Measurements from ENCODE around the gene SMTN.

The SMTN gene

DNA sequence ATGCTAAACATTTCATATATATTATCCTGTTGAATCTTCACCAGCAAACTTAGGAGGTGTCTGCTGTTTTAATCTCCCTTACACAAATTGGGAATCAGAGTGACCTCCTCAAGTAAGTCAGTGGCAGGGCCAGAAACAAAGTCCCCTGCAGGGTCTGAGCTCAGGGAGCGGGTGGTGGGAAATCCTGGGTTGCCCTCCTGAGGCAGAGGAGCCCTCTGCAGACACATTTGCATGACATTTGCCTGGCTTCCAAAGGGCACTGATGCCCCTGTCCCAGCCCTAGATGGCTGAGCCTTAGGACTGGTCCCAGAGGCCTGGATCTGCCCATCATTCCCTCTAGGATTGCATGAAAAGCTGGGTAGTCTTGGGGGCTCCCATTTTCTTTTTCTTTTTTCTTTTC is 39.5 kb downstream of the SMTN start:
- no peak for DNase-seq
- in situ Hi-C loops (cut with HindIII; ENCODE audit: low pct_ligation_motif_present, low pct_unique_long_range_greater_than_20kb, low sequenced_read_pairs) = no loop called here

GRCh38 chr22:31121403-31121802 is 40.3 kb downstream of the SMTN start:
- no peak for DNase-seq
- in situ Hi-C loops (cut with HindIII; ENCODE audit: low pct_ligation_motif_present, low pct_unique_long_range_greater_than_20kb, low sequenced_read_pairs) = no loop called here

DNA sequence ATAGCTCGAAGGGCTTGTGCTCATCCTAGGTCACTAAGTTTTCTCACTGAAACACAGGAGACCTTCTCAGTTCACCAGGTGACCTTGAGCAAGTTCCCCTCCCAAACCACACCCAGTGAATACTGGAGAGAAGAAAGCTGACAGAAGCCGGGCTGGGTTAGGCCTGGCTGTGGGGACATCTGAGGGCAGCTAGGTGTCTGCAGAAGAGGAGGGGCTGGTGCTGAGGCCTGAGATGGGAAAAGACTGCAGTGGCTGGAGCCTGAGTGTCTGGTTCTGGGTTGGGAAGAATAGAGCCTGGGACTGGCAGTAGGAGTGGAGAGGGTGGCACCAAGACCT is 41.0 kb downstream of the SMTN start:
- in situ Hi-C loops (cut with HindIII; ENCODE audit: low pct_ligation_motif_present, low pct_unique_long_range_greater_than_20kb, low sequenced_read_pairs) = no loop called here
- DNase-seq = no peak

- peak; percentile 55 for DNase-seq
- in situ Hi-C loops (cut with HindIII; ENCODE audit: low pct_ligation_motif_present, low pct_unique_long_range_greater_than_20kb, low sequenced_read_pairs) = no loop called here
Measured at GRCh38 chr22:31122532-31123291, 41.6 kb downstream of the SMTN start, which contains the start of gene INPP5J. TSS of gene INPP5J (plus strand) at chr22:31122966. CDS start at chr22:31123015, 49 bp downstream.

DNA sequence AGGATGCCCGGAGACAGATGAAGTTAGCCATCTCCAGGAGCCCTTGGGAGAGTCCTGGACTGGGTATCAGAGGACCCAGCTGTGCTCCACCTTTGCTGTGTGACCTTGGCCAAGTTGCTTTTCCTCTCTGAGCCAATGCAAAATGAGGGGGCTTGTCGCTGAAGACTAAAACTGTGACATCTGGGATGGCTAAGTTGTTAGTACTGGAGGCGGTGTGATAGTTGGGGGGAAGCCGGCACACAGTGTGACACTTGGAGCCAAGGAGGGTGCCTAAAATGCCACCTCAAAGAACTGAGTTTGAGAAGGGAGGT is 42.1 kb downstream of the SMTN start:
- in situ Hi-C loops (cut with HindIII; ENCODE audit: low pct_ligation_motif_present, low pct_unique_long_range_greater_than_20kb, low sequenced_read_pairs) = no loop called here

DNA sequence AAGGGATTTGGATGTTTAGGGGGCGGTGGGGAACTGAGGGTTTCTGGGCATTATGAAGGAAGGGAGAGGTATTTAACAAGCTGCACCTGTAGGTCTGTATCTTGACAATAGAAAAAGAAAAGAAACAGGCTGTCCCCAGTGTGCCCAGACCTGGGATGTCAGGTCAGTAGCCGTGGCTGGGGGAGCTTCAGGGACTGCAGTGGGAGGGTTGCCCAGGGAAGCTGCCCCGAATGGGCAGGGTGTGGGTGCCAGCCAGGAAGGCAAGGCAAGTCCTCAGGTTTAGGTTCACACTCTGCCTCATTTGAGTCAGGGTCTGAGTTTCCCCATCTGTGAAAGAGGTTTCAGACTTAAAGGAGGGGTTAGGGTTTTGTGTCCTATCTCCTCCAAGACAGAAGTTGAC is 43.2 kb downstream of the SMTN start:
- in situ Hi-C loops (cut with HindIII; ENCODE audit: low pct_ligation_motif_present, low pct_unique_long_range_greater_than_20kb, low sequenced_read_pairs) = no loop called here
- no peak for DNase-seq

More for the DNA sequence above, 42.1 kb downstream of the SMTN start:
- no peak for DNase-seq

DNA sequence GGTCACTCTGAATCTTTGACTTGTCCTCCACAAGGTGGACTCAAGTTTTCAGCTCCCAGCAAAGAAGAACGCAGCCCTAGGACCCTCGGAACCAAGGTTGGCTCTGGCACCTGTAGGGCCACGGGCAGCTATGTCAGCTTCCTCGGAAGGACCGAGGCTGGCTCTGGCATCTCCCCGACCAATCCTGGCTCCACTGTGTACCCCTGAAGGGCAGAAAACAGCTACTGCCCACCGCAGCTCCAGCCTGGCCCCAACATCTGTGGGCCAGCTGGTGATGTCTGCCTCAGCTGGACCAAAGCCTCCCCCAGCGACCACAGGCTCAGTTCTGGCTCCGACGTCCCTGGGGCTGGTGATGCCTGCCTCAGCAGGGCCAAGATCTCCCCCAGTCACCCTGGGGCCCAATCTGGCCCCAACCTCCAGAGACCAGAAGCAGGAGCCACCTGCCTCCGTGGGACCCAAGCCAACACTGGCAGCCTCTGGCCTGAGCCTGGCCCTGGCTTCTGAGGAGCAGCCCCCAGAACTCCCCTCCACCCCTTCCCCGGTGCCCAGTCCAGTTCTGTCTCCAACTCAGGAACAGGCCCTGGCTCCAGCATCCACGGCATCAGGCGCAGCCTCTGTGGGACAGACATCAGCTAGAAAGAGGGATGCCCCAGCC is 43.8 kb downstream of the SMTN start:
- in situ Hi-C loops (cut with HindIII; ENCODE audit: low pct_ligation_motif_present, low pct_unique_long_range_greater_than_20kb, low sequenced_read_pairs) = no loop called here
- no peak for DNase-seq

DNA sequence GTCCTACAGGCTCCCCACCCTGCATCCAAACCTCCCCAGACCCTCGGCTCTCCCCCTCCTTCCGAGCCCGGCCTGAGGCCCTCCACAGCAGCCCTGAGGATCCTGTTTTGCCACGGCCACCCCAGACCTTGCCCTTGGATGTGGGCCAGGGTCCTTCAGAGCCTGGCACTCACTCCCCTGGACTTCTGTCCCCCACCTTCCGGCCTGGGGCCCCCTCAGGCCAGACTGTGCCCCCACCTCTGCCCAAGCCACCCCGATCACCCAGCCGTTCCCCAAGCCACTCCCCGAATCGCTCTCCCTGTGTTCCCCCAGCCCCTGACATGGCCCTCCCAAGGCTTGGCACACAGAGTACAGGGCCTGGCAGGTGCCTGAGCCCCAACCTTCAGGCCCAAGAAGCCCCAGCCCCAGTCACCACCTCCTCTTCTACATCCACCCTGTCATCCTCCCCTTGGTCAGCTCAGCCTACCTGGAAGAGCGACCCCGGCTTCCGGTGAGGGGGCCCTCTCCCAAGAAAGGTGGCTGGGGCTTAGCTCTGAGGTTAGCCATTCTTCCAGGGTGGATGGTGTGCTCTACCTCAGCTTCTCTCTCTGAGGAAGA is 44.5 kb downstream of the SMTN start:
- in situ Hi-C loops (cut with HindIII; ENCODE audit: low pct_ligation_motif_present, low pct_unique_long_range_greater_than_20kb, low sequenced_read_pairs) = no loop called here
- no peak for DNase-seq

DNA sequence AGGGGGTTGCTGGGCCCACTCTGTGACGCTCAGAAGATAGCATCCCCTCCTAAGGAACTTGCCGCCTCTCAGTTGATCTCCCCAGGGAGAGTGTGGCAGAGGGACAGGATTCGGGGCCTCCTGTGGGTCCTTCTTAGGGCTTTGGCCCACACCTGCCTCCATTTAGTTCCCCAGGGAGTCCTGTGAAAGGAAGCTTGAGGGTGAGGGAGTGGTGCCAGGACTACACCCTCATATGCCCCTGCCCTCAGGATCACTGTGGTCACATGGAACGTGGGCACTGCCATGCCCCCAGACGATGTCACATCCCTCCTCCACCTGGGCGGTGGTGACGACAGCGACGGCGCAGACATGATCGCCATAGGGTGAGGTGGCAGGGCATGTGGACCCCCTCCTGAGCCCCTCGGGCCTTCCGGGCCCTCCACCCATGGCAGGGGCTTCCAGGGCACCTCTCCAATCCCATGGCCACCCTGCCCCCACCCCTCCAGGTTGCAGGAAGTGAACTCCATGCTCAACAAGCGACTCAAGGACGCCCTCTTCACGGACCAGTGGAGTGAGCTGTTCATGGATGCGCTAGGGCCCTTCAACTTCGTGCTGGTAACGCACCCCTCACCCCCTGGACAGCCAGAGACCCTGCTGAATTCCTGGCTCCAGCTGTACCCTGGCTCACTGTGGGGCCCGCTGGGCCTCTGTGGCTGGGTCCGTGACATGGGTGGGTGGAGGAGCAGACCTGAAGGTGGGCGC is 45.2 kb downstream of the SMTN start:
- in situ Hi-C loops (cut with HindIII; ENCODE audit: low pct_ligation_motif_present, low pct_unique_long_range_greater_than_20kb, low sequenced_read_pairs) = no loop called here
- no peak for DNase-seq

DNA sequence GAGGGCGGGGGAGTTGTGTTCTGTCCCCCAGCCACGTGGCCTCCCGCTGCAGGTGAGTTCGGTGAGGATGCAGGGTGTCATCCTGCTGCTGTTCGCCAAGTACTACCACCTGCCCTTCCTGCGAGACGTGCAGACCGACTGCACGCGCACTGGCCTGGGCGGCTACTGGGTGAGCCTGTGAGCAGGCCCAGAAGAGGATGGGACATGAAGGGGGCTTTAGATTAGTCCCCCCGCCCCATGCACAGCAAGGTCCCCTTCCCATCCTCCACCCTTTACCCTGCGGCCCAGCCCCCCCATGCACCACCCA is 45.7 kb downstream of the SMTN start:
- no peak for DNase-seq

GRCh38 chr22:31127181-31127772 is 46.2 kb downstream of the SMTN start:
- no peak for DNase-seq
- in situ Hi-C loops (cut with HindIII; ENCODE audit: low pct_ligation_motif_present, low pct_unique_long_range_greater_than_20kb, low sequenced_read_pairs) = no loop called here

More for the DNA sequence above, 45.7 kb downstream of the SMTN start:
- in situ Hi-C loops (cut with HindIII; ENCODE audit: low pct_ligation_motif_present, low pct_unique_long_range_greater_than_20kb, low sequenced_read_pairs) = no loop called here

- in situ Hi-C loops (cut with HindIII; ENCODE audit: low pct_ligation_motif_present, low pct_unique_long_range_greater_than_20kb, low sequenced_read_pairs) = no loop called here
- no peak for DNase-seq
Measured at GRCh38 chr22:31128156-31128555, 47.0 kb downstream of the SMTN start.

- DNase-seq = no peak
- in situ Hi-C loops (cut with HindIII; ENCODE audit: low pct_ligation_motif_present, low pct_unique_long_range_greater_than_20kb, low sequenced_read_pairs) = no loop called here
Measured at GRCh38 chr22:31130873-31131272, 49.8 kb downstream of the SMTN start.

GRCh38 chr22:31133911-31134310 is 52.8 kb downstream of the SMTN start:
- DNase-seq = no peak
- in situ Hi-C loops (cut with HindIII; ENCODE audit: low pct_ligation_motif_present, low pct_unique_long_range_greater_than_20kb, low sequenced_read_pairs) = no loop called here

GRCh38 chr22:31134688-31135087 is 53.6 kb downstream of the SMTN start:
- in situ Hi-C loops (cut with HindIII; ENCODE audit: low pct_ligation_motif_present, low pct_unique_long_range_greater_than_20kb, low sequenced_read_pairs) = no loop called here

GRCh38 chr22:31135706-31136105 is 54.6 kb downstream of the SMTN start:
- DNase-seq = no peak

More at GRCh38 chr22:31134688-31135087, 53.6 kb downstream of the SMTN start:
- DNase-seq = no peak

GRCh38 chr22:31136155-31136554 is 55.0 kb downstream of the SMTN start:
- in situ Hi-C loops (cut with HindIII; ENCODE audit: low pct_ligation_motif_present, low pct_unique_long_range_greater_than_20kb, low sequenced_read_pairs) = no loop called here
- no peak for DNase-seq

More at GRCh38 chr22:31135706-31136105, 54.6 kb downstream of the SMTN start:
- in situ Hi-C loops (cut with HindIII; ENCODE audit: low pct_ligation_motif_present, low pct_unique_long_range_greater_than_20kb, low sequenced_read_pairs) = no loop called here

DNA sequence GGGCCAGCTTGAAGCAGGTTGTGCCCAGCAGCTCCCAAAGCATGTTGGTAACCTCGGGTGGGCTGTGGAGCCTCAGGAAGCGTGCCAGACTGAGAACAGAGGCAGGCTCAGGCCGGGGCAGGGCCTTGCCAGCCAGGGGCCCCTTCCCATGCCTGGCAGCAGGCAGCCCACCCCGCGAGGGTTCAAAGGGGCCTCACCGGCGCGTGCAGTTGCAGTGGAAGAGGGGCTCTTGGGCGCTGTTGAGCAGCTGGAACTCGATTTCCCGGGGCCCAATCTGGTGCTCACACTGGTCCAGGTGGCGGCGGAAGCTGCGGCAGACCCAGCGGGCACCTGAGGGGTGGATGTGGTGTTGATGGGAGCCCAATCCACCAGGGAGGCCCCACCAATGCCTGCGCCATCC is 55.6 kb downstream of the SMTN start:
- in situ Hi-C loops (cut with HindIII; ENCODE audit: low pct_ligation_motif_present, low pct_unique_long_range_greater_than_20kb, low sequenced_read_pairs) = no loop called here
- no peak for DNase-seq

DNA sequence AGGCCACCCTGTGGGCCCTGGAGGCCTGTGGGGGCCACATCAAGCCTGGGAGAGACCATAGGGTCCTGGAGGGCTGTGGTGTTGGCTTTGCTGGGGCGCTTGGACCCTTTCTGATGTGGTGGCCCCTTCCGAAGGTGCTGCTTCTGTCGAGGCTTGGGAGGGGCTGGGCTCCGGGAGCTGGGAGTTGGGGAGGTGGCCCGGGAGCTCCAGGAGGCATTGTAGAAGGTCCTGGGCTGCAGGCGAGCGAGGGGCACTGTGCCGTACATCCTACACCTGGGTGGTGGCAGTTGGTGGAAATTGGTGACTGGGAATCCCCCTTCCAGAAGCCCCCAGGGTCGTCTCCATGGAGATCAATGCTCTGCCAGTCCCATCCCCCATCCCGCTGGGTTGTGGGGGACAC is 56.6 kb downstream of the SMTN start:
- in situ Hi-C loops (cut with HindIII; ENCODE audit: low pct_ligation_motif_present, low pct_unique_long_range_greater_than_20kb, low sequenced_read_pairs) = no loop called here

More for the DNA sequence above, 56.6 kb downstream of the SMTN start:
- DNase-seq = no peak
